Thoracic aorta (tissue), 2 donors: ENCODE measurements around the gene JPH3. TPM values are rescaled to one million over a fixed set of nuclear protein-coding genes. Genes with fewer than 3 reads are reported as not detected.

Experiments used
- ATAC-seq: fragments of 150-250 bp; one replicate; pipeline ENCODE4 v1.8.0; 2017; ENCODE audit warnings: low read depth; ENCODE audit not compliant: insufficient number of reproducible peaks, low FRiP score
- DNase-seq: peaks from one replicate; pipeline ENCODE4 v3.0.0-alpha.2; 2020; ENCODE audit warnings: low spot score
- H3K27ac ChIP-seq, 2 donors: fragments of 200-600 bp; sonication (generic); 1 replicate in 1 of 2; 2 replicates in 1 of 2; pipeline ENCODE4 v1.5.1; 2016; ENCODE audit warnings: mild to moderate bottlenecking in 2 of 2, moderate library complexity in 2 of 2
- H3K27me3 ChIP-seq: fragments of 200-600 bp; sonication (generic); replicated peaks from 2 replicates; pipeline ENCODE4 v1.6.0; 2016; ENCODE audit warnings: mild to moderate bottlenecking; ENCODE audit not compliant: insufficient read depth
- H3K36me3 ChIP-seq: fragments of 200-600 bp; sonication (generic); one replicate; pipeline ENCODE4 v1.5.1; 2016
- H3K4me1 ChIP-seq, 2 donors: fragments of 200-600 bp; sonication (generic); 1 replicate in 1 of 2; 2 replicates in 1 of 2; pipeline versions ENCODE4 v1.5.1 to v1.6.0; 2016; ENCODE audit warnings: low read depth in 2 of 2, mild to moderate bottlenecking in 1 of 2; ENCODE audit not compliant: control insufficient read depth in 1 of 2
- H3K4me3 ChIP-seq: fragments of 200-600 bp; sonication (generic); 2 replicates; pipeline ENCODE4 v1.5.1; 2016; ENCODE audit warnings: mild to moderate bottlenecking
- H3K9me3 ChIP-seq: fragments of 200-600 bp; sonication (generic); 2 replicates; pipeline ENCODE4 v1.5.1; 2016
- CTCF ChIP-seq: fragments of 200-600 bp; sonication (generic); IDR thresholded peaks from one replicate; pipeline ENCODE4 v1.5.1; 2019; ENCODE audit warnings: antibody characterized with exemption
- total RNA-seq, 2 donors: library from RNA; depleted of rRNA; stranded (reverse); fragments of >200 nt; gene quantifications; one replicate each; pipeline versions ENCODE4 v1.1.0 to v1.2.3, GENCODE V29; 2016

The JPH3 gene
- total RNA-seq, 2 donors from 2014 or later, result not detected

GRCh38 chr16:87720446-87720845, 118.1 kb downstream of the JPH3 start:
- H3K27me3 ChIP-seq, result no peaks in the 10 kb centered on the region
- no peaks in the 10 kb centered on the region for H3K4me1 ChIP-seq
- DNase-seq, result no peak
- peaks cover 6% of the 10 kb centered on the region for H3K36me3 ChIP-seq
- H3K9me3 ChIP-seq, result no peaks in the 10 kb centered on the region
- no peak for ATAC-seq
- H3K4me3 ChIP-seq, result no peak overlapping the region
- H3K27ac ChIP-seq, result no peak overlapping the region
- TF ChIP-seq CTCF, result no peak

GRCh38 chr16:87721622-87722585, 119.6 kb downstream of the JPH3 start:
- Histone ChIP-seq H3K4me1 (no peaks in the 10 kb centered on the region), H3K9me3 (no peaks in the 10 kb centered on the region), H3K27ac (no peak overlapping the region), H3K36me3 (peaks cover 6% of the 10 kb centered on the region), H3K27me3 (no peaks in the 10 kb centered on the region), H3K4me3 (no peak overlapping the region)
- no peak for TF ChIP-seq CTCF
- DNase-seq (no peak), ATAC-seq (no peak)

- ATAC-seq, result no peak
- peaks cover 6% of the 10 kb centered on the region for H3K36me3 ChIP-seq
- H3K27ac ChIP-seq, result no peak overlapping the region
- no peak for TF ChIP-seq CTCF
- DNase-seq, result no peak
- H3K27me3 ChIP-seq, result no peaks in the 10 kb centered on the region
- no peak overlapping the region for H3K4me3 ChIP-seq
- no peaks in the 10 kb centered on the region for H3K4me1 ChIP-seq
- H3K9me3 ChIP-seq, result no peaks in the 10 kb centered on the region
Observed at GRCh38 chr16:87722590-87723225, 120.4 kb downstream of the JPH3 start.

- Histone ChIP-seq H3K27me3 (no peaks in the 10 kb centered on the region), H3K9me3 (no peaks in the 10 kb centered on the region), H3K4me1 (no peaks in the 10 kb centered on the region), H3K36me3 (peaks cover 6% of the 10 kb centered on the region), H3K4me3 (no peak overlapping the region), H3K27ac (no peak overlapping the region)
- ATAC-seq (no peak), DNase-seq (no peak)
- TF ChIP-seq CTCF, result no peak
Observed at GRCh38 chr16:87723226-87723623, 120.9 kb downstream of the JPH3 start.

GRCh38 chr16:87724490-87725291, 122.4 kb downstream of the JPH3 start:
- Histone ChIP-seq H3K9me3 (no peaks in the 10 kb centered on the region), H3K4me1 (no peaks in the 10 kb centered on the region), H3K36me3 (peaks cover 16% of the 10 kb centered on the region), H3K27ac (no peak overlapping the region), H3K27me3 (no peaks in the 10 kb centered on the region), H3K4me3 (no peak overlapping the region)
- DNase-seq (no peak), ATAC-seq (no peak)
- no peak for TF ChIP-seq CTCF
